ENCODE measurements around the gene HSPA12A.
"Not testable (repeated sequence)": the region's sequence is repeated elsewhere in the genome, so short reads cannot be mapped to it uniquely, and the experiment has no call there.

Gene HSPA12A

DNA sequence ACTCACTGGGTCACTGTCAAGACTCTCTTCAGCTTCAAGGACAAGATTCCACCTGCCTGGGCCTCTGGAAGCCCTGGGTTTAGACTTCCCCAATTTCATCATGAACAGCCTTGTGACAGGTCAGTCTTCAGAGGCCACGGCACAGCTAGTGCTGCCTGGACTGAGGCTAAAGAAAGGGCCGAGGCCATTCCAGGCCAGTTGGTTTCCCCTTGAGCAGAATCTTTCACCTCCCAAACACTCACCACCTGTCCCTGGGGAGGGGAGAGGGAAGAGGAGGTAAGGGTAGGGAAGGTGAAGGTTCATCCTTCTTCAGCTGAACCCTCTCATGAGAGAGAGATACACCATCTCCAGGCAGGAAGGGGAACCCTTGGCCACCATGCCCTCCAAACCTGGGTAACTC is 24.3 kb downstream of the HSPA12A start:
- FAIRE-seq (no peak), DNase-seq (ENCODE audit: low spot score) (no peak)

DNA sequence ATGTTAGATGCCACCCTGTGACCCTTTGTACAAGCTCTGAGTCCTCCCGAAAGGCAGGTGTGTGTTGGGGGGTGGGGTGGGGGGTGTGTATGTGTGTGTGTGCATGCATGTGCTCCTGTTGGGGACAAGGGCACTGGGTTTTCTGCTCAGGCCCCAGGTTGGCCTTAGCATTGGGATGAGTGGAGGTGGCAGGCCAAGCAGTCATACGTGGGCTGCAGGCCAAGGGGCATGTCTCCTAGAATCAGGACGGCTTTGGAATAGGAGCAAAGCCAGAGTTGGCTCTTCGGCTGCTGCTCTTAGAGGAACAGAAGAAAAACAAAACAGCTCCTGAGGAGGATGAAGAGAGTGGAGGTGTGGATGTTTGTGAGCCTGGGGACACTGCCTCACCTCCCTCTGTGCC is 26.0 kb downstream of the HSPA12A start:
- no peak for DNase-seq (ENCODE audit: low spot score)
- no peak for FAIRE-seq

DNA sequence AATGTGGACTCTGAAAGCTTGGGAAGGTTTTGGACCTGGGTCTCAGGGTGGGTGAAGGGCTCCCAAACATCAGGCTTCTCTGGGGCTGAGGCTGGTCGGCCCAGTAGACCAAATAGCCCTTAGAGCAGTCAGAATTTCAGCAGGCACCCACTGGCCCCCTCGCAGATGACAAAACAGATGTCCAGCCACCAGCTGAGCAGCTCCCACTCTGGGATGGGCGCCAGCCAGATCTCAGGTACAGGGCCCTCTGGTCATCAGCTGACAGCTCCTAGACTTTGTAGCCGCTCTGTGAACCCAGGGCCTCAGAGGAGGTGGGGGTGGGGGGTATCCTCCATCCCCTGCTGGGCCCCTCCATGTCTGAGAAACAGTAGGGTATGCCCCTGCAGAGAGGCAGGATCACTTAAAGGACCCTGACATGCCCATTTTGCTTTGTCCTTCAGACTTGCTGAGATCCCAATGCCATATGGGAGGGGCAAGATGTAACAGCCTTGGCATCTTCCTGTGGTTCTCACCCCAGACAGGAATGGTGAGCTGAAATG is 26.5 kb downstream of the HSPA12A start:
- no peak for DNase-seq (ENCODE audit: low spot score)
- no peak for FAIRE-seq

DNA sequence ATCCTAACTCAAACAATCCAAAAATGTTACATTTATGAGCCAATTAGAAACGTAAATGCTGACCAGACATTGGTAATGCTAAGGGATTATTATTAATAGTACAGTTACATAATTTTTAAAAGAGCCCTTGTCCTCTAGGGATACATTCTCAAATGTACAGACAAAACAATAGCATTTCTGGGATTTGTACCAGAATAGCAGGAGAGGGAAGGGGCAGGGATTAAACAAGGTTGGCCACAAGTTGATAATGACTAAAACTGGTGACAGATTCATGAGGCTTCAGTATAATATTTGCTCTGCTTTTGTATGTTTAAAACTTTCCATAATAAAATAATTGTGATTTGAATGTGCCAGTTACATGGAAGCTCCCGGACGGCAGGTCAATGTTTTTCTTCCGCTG is 27.0 kb downstream of the HSPA12A start:
- no peak for FAIRE-seq

DNA sequence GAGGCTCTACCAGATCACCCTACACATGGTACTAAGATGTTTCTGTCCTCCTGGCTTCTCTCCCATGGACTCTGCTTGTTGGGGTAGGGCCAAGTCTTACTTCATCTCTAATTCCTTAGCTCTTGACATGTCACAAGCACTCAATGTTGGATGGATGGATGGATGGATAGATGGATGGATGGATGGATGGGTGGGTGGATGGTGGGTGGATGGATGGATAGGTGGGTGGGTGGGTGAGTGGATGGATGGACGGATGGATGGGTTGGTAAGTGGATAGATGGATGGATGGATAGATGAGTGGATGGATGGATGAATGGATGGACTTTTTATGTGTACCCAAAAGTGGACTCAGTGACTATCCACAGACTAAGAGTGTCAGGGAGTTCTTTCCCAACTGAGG is 28.5 kb downstream of the HSPA12A start:
- FAIRE-seq (no peak), DNase-seq (ENCODE audit: low spot score) (no peak)

More for the DNA sequence above, 27.0 kb downstream of the HSPA12A start:
- no peak for DNase-seq (ENCODE audit: low spot score)

DNA sequence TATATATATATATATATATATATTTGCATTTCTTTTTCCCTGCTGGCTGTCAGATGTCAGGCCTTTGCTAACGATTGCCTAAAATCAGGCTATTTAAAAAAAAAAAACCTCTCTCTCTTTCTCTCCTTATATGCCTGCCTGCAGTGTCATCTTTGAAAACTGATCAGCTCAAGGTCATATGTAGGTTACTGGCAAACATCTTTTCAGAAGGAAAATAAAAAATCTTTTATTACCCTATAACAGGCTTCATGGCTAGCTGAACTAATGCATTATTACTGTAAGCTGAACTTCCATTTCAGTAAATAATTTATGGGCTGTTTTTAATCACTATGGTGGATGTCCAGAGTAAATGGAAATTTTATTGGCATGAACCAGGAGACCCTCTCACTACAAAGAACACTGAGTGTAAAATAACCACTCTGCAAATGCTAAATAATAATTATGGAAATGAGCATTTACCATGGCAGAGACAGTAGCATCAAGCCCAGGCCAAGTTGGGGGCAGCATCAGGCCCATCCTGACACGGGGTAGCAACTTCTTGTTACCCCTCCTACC is 29.3 kb downstream of the HSPA12A start:
- no peak for FAIRE-seq
- no peak for DNase-seq (ENCODE audit: low spot score)

DNA sequence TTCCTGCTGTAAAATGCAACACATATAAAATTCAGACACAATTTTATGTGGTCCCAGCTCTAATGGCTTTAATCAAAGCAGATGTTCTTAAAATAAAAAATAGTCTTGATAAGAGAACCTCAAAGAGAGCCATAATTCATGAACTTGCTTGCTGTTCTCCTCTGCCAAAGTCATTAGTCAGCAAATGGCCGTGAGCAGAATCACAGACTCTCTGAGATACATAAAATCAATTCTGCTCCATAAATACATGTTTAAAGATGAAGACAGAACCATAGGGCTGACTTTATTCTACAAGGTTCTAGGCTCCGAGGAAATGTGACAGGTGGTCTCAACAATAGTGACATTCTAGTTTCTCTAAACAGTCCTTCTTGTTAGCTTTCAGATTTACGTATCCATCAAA is 29.8 kb downstream of the HSPA12A start:
- DNase-seq (ENCODE audit: low spot score), result no peak
- no peak for FAIRE-seq

DNA sequence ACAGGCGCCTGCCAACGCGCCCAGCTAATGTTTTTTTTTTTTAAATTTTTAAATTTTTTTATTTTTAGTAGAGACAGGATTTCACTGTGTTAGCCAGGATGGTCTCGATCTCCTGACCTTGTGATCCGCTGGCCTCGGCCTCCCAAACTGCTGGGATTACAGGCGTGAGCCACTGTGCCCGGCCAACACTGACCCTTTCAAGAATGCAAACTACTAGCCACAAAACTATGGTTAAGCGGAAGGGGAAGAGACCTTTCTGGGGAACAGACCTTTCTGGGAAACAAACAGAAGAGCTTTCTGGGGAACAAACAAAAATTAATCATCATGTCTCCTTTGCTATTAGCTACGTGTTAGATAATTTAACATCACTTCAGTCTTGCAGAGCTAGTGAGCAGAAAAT is 30.6 kb downstream of the HSPA12A start:
- not testable (repeated sequence) for FAIRE-seq; DNase-seq (ENCODE audit: low spot score)

DNA sequence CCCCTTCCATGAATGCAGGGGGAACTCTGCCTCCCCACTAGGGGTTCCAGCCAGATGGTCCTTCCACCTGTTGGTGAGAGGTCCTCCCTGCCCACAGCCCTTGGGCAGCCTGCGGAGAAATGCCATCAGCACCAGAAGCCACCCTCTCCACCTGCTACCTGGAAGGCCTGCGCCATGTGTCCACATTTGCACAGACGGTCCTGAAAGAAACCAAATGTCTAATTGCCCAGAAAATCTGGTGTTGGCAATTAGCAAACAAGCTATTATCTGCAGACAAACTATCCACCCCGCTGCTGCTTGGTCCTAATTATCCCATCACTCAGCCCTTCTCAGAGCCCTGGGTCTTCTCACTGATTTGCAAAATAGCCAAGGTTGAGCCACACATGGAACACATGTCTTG is 32.3 kb downstream of the HSPA12A start:
- FAIRE-seq (no peak), DNase-seq (ENCODE audit: low spot score) (no peak)

DNA sequence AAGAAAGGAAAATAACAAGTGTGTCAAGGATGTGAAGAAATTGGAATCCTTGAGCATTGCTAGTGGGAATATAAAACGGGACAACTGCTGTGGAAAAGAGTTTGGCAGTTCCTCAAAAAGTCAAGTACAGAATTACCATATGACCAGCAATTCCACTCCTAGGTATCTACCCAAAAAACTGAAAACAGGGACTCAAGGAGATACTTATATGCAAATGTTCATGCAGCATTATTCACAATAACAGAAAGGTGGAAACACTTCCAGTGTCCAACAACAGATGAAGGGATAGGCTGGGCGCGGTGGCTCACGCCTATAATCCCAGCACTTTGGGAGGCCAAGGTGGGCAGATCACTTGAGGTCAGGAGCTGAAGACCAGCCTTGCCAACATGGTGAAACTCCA is 33.5 kb downstream of the HSPA12A start:
- no peak for DNase-seq (ENCODE audit: low spot score)
- FAIRE-seq, result no peak

DNA sequence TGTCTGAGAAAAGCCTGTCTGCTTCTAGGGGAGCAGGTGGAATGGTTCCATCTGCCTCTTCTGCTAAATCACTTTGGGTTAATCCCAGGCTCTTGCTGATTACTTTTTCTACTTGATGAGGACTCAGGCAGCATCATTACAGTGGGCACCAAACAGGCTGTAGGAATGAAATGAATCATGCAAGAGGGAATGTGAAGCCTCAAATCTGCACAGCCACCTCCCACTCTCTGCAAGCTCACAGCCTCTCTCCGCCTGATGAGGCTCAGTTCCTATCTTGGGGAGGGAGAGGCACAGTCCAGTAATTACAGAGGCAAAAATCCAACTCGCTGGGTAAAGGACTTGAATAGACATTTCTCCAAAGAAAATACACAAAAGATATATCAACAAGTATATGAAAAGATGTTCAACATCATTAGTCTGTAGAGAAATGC is 34.0 kb downstream of the HSPA12A start:
- FAIRE-seq, result peak; percentile 91

DNA sequence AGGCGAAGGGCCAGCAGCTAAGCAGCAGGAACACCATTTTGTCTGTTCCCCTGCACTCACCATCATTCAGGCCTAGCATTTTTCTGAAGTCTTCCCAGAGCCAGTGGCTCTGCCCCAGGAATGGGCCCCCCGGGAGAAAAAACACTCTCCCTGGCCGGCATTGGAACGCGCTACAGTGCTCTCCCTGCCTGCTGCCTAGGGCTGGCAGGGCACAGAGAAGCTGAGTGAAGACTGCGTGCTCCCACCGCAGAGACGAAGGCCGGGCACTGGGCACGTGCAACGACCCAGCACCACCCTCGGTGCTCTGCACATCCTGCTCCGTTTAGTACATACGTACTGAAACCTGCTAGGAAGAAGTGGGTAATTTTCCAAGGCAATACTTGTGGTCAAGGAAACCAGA is 34.4 kb downstream of the HSPA12A start:
- no peak for DNase-seq (ENCODE audit: low spot score)
- FAIRE-seq, result no peak

More for the DNA sequence above, 34.0 kb downstream of the HSPA12A start:
- DNase-seq (ENCODE audit: low spot score), result peak; percentile 52

DNA sequence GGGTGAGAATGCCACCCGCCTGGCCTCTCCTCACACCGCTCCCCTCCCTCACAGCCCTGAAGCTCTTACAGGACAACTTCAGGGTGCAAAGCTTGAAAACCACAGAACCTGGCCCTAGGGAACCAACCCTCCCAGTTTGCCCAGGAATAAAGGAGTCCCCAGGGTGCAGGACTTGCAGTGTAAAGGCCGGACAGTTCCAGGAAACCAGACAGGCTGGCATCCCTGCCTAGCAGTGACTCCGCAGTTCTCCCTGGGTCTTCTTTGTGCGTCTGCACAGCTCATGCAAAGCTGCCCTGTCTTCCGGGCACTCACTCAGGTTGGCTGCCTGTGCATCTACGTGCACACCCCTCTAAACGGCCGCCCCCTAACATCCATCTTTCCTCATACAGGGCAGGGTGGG is 36.1 kb downstream of the HSPA12A start:
- FAIRE-seq (no peak), DNase-seq (ENCODE audit: low spot score) (no peak)

DNA sequence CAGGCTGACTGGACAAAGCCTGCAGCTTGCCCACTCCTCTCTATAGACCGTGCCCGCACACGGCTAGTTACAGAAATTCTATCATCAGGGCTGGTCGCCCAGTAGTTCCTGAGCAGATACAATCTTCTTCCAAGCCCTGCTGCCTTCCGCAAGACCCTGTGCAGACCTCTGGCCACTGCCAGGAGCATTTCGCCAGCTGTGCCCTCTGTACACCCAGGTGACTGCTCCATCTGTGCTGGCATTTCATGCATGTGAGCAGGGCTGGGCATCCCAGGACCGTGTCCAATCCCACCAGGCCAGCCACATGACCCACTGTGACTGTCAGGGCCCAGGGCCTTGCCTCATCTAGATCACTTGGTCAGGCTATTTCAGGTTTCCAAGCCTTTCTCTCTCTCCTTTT is 36.9 kb downstream of the HSPA12A start:
- DNase-seq (ENCODE audit: low spot score), result no peak
- FAIRE-seq, result no peak

DNA sequence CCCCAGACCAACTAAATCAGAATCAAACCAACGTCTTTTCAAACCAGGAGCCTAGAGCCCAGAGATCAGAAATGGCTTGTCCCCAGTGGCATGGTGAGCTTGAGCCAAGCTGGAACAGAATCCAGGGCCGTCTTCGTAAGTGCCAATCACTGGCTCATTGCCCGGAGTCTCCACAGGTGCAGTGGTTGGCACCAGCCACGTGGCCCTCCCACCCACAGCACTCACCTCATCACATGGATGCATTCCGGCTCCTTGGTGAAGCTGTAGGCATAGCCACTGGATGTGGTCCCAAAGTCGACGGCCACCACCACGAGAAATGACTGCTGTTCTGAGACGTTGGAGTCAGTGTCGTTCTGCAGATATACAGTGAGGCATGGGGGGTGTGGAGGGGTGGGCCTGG is 37.4 kb downstream of the HSPA12A start:
- no peak for DNase-seq (ENCODE audit: low spot score)
- no peak for FAIRE-seq

DNA sequence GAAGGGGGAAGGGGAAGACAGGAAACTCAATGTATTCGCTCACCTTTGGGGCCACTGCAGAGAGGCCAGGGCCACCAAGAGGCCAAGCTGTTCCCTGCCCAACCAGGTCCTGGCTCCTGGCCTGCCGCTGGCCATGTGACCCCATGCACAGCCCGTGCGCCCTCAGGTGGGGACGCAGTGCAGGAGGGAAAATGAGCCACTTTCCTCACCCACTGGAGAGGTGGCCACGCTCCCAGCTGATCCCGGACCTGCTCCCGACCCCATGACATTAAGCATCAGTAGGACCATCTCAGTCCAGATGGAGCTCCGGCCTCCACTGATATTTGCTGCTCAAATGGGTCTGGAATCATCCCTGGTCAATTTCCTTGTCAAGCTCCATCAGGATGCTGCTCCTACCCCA is 40.2 kb downstream of the HSPA12A start:
- DNase-seq (ENCODE audit: low spot score), result no peak

DNA sequence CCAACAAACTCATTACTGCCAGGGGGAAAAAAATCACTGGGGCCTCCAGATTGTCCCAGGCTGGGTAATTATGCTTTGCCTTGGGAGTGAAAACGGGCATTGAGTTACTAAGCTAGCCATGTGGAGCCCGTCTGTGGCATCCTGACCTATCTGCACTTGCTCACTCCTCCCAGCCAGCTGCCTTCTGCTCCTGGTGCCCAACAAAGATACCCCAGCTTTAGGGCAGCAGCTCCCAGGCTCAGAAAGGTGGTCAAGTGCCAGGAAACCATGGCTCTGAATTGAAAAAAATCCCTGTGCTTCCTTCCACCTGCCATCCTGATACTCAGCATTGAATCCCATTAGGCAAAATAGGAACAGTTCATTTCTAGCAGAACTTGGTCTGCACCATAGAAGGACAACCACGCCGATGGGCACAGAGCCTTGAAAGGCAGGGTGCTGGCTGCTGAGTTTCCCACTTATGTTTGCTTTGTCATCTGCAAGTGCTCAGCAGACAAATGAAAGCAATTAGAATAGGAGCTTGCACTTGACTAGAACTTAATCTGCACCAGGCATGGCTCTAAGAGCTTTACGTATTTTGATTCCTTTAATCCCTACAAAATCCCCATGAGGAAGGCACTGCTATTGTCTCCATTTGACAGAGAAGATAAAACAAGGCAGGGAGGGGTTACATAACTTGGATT is 42.8 kb downstream of the HSPA12A start:
- DNase-seq (ENCODE audit: low spot score) (no peak), FAIRE-seq (no peak)

More for the DNA sequence above, 40.2 kb downstream of the HSPA12A start:
- FAIRE-seq, result no peak

DNA sequence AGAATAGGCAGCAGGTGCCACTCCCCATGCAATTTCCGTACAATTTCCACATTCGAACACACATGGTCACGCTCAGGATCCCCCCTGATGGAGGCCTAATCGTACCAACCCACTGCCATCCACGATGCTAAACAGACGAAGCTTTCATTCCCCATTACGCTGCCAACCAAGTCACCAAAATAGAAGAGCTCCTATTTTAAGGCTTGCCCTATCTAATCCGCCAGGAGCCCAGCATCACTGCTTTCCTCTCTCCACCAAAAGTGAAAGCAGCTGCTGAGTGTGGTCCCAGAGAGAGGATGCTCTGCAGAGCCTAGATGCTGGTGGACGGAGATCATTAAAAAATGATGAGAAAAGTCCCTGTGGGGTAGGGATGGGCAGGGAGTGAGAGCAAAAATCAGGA is 43.3 kb downstream of the HSPA12A start:
- FAIRE-seq, result no peak

DNA sequence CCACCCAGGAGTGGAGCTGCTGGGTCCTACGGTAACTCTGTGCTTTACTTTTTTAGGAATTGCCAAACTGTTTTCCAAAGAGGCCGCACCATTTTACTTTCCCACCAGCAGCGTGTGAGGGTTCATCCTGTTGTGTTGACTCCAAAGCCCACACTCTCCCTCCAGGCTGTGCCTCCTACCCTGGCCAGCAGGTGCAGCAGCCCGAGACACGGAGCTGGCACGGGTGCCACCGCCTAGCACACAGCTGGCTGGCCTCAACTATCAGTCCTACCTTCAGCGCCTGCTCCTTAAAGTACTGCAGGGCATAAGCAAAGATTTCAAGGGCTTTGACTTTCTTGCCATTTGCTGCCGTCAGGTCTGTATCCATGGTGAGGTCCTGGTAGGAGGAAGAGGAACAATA is 44.0 kb downstream of the HSPA12A start:
- DNase-seq (ENCODE audit: low spot score) (no peak), FAIRE-seq (no peak)

More for the DNA sequence above, 43.3 kb downstream of the HSPA12A start:
- DNase-seq (ENCODE audit: low spot score), result no peak

DNA sequence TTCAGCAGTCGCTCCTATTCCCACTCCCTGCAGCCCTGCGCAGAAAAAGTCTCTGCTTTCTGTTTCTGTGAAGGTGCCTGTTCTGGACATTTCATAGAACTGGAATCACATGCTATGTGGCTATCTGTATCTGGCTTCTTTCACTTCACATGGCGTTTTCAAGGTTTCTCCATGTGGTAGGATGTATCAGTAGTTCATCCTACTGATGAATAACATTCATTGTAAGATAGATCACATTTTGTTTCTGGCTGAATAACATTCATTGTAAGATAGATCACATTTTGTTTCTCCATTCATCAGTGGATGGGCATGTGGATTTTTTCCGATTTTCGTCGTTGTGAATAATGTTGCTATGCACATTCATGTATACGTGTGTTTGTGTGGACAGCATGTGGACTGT is 44.5 kb downstream of the HSPA12A start:
- FAIRE-seq (no peak), DNase-seq (ENCODE audit: low spot score) (no peak)

DNA sequence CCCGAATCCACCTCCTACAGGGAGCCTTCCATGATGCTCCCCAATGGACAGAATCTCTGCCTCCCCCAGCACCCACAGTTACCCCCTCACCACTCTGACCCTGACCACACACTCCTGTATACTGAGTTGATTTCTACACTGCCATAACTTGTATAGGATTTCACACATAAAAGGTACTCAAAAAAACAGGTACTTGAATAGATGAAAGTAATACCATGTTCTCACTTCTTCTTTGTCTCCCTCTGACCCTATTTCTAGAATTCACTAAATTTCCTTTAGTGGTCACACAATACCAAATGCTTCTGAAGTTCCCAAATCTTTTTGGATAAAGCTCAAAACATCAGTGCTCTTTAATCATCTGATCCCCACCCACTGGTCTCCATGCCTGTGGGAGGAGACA is 45.4 kb downstream of the HSPA12A start:
- DNase-seq (ENCODE audit: low spot score) (no peak), FAIRE-seq (no peak)

DNA sequence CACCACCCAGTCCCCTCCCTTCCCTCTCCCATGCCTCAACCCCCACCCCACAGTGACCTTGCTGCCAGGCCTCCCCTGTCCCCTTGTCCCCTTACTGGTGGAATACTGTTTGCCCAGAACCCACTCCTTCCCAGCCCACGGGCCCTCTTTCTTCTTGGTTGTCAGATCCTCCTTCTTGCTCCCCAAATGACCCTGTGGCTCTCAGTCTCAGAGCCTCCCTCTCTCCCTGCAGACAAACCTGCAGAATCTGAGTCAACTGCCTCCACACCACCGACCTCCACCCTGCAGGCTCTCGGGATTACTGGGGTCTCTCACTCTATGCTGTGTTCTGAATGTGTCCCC is 47.5 kb downstream of the HSPA12A start:
- DNase-seq (ENCODE audit: low spot score) (no peak), FAIRE-seq (no peak)

DNA sequence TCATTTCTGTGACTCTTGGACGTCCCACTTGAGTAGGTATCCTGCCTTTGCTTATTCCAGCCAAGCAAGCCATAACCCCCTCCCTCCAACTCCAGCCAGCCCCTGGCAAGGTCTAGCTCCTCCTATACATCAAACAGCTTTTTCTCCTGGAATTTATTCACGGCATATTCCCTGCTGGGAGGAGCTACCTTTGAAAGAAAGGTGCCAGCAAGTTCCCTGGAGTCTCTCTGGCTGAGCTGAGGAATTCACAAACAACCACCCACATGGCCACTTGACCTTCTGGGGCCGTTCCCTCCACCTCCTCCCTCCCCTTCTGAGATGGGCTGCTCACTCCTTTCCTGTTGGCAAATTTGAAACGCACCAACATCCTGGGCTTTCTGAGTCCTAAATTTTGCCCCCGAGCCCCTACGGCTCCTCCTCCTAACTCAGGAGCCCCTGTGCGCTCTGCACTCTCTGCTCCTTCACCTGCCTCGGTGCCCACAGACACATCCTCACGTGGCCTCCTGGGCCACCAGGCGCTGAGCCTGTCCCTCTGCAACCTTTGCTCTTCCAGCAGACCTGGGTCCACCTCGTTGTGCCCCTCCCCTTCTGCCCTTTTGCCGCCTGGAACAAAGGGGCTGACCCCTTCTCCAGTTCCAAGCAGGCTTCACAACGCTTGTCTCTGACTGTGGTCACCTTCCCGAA is 48.0 kb downstream of the HSPA12A start:
- FAIRE-seq (no peak), DNase-seq (ENCODE audit: low spot score) (no peak)

Measured in RCC 7860 (cell line).